Kidney (tissue), 14 donors: Measurements from ENCODE around the gene EPHA6. TPM values are rescaled to one million over a fixed set of nuclear protein-coding genes. Genes with fewer than 3 reads are reported as not detected.

Source experiments
- DNase-seq, 5 donors: peaks; one replicate each; pipeline ENCODE4 v3.0.0-alpha.2; 2013 to 2020
- FAIRE-seq: peaks from 2 replicates; lab custom pipeline; 2012; peaks lifted over from hg19 to GRCh38; lab: Jason Lieb, UNC
- H3K27ac ChIP-seq, 2 donors: one replicate each; pipeline ENCODE4 v1.7.0; 2013; ENCODE audit warnings: low read depth in 2 of 2, low read length in 2 of 2, inconsistent platforms in 1 of 2
- H3K27me3 ChIP-seq: one replicate; pipeline ENCODE4 v1.7.1; 2013; ENCODE audit warnings: low read length, inconsistent platforms; ENCODE audit not compliant: control insufficient read depth, insufficient read depth
- H3K36me3 ChIP-seq, 3 donors: one replicate each; pipeline versions ENCODE4 v1.7.0 to v1.7.1; 2013; ENCODE audit warnings: low read length in 3 of 3, control low read depth in 1 of 3, inconsistent platforms in 1 of 3; ENCODE audit not compliant: insufficient read depth in 3 of 3, control insufficient read depth in 2 of 3
- H3K4me1 ChIP-seq, 3 donors: one replicate each; pipeline versions ENCODE4 v1.7.0 to v1.7.1; 2013; ENCODE audit warnings: low read length in 3 of 3, inconsistent platforms in 1 of 3, low read depth in 1 of 3; ENCODE audit not compliant: control insufficient read depth in 2 of 3, insufficient read depth in 2 of 3
- H3K4me3 ChIP-seq, 3 donors: one replicate each; pipeline versions ENCODE4 v1.7.0 to v1.8.1; 2013; ENCODE audit warnings: low read length in 3 of 3, control low read depth in 1 of 3, inconsistent platforms in 1 of 3
- H3K9ac ChIP-seq, 3 donors: one replicate each; pipeline versions ENCODE4 v1.7.0 to v1.7.1; 2013; ENCODE audit warnings: low read length in 3 of 3, control low read depth in 1 of 3, inconsistent platforms in 1 of 3
- H3K9me3 ChIP-seq, 3 donors: one replicate each; pipeline versions ENCODE4 v1.7.0 to v1.7.1; 2013; ENCODE audit warnings: low read length in 3 of 3, control low read depth in 1 of 3, inconsistent platforms in 1 of 3; ENCODE audit not compliant: control insufficient read depth in 2 of 3, insufficient read depth in 1 of 3
- intact Hi-C: fragments of 100-400 bp; cut with DNase I; formaldehyde crosslinking; loops from one replicate; pipeline ENCODE4 v1.11.1; 2022
- polyA plus RNA-seq: library from polyadenylated mRNA; stranded (reverse); fragments of 350-450 nt; fragmentation: Illumina TruSeq; extraction: RNeasy Lipid Tissue Mini Kit (QIAGEN cat#74804); gene quantifications from one replicate; pipeline ENCODE4 v1.2.3, GENCODE V29; 2014; ENCODE audit warnings: low read depth, low replicate concordance; ENCODE audit not compliant: insufficient read depth
- total RNA-seq: library from RNA; stranded (reverse); fragmentation: NEBNext Ultra II Directional; extraction: Animal tissue kit (Norgen Biotek cat#: 25700); gene quantifications from one replicate; pipeline ENCODE4 v1.2.1, GENCODE V29; 2021
- TF ChIP-seq, protein P1 (sequence below): IDR thresholded peaks from 3 replicates; pipeline ENCODE4 v1.5.1; 2012; ENCODE audit warnings: mild to moderate bottlenecking, moderate library complexity, borderline replicate concordance; ENCODE audit not compliant: insufficient read depth; ENCODE audit errors: extremely low read depth
- donor health status: control.
- donor health status: control.
- donor health status: control.
- donor health status: control.
- donor health status: control.
- donor health status: DM: yes; HTN: yes; CAD: no.
- donor health status: Normal renal cell carcinoma (clear cell type).

EPHA6 gene
- total and polyA plus RNA-seq, 2 donors from 2014 or later, result 0.66 TPM; not detected in 1

GRCh38 chr3:96865605-96866004, 51.2 kb downstream of the EPHA6 start:
- H3K27ac ChIP-seq, result no peak overlapping the region
- H3K4me3 ChIP-seq, result no peak overlapping the region
- no peaks in the 10 kb centered on the region for H3K36me3 ChIP-seq
- no peaks in the 10 kb centered on the region for H3K4me1 ChIP-seq
- no peaks in the 10 kb centered on the region for H3K9me3 ChIP-seq
- no peak overlapping the region for H3K9ac ChIP-seq
- DNase-seq (no peak), FAIRE-seq (no peak)
- no peaks in the 10 kb centered on the region for H3K27me3 ChIP-seq
- intact Hi-C loops, result no loop called here
- TF ChIP-seq, protein P1, sequence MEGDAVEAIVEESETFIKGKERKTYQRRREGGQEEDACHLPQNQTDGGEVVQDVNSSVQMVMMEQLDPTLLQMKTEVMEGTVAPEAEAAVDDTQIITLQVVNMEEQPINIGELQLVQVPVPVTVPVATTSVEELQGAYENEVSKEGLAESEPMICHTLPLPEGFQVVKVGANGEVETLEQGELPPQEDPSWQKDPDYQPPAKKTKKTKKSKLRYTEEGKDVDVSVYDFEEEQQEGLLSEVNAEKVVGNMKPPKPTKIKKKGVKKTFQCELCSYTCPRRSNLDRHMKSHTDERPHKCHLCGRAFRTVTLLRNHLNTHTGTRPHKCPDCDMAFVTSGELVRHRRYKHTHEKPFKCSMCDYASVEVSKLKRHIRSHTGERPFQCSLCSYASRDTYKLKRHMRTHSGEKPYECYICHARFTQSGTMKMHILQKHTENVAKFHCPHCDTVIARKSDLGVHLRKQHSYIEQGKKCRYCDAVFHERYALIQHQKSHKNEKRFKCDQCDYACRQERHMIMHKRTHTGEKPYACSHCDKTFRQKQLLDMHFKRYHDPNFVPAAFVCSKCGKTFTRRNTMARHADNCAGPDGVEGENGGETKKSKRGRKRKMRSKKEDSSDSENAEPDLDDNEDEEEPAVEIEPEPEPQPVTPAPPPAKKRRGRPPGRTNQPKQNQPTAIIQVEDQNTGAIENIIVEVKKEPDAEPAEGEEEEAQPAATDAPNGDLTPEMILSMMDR, result no peak

GRCh38 chr3:96869316-96869715, 54.9 kb downstream of the EPHA6 start:
- Histone ChIP-seq H3K9me3 (no peaks in the 10 kb centered on the region), H3K27me3 (no peaks in the 10 kb centered on the region), H3K4me3 (no peak overlapping the region), H3K4me1 (no peaks in the 10 kb centered on the region), H3K27ac (no peak overlapping the region), H3K9ac (no peak overlapping the region), H3K36me3 (no peaks in the 10 kb centered on the region)
- FAIRE-seq, result no peak
- TF ChIP-seq, protein P1, result no peak
- no peak for DNase-seq
- intact Hi-C loops, result no loop called here

- H3K27me3 ChIP-seq, result no peaks in the 10 kb centered on the region
- intact Hi-C loops, result no loop called here
- no peak overlapping the region for H3K4me3 ChIP-seq
- no peak overlapping the region for H3K9ac ChIP-seq
- FAIRE-seq, result no peak
- H3K4me1 ChIP-seq, result no peaks in the 10 kb centered on the region
- no peaks in the 10 kb centered on the region for H3K36me3 ChIP-seq
- TF ChIP-seq, protein P1, result no peak
- no peak for DNase-seq
- H3K27ac ChIP-seq, result no peak overlapping the region
- H3K9me3 ChIP-seq, result no peaks in the 10 kb centered on the region
Observed at GRCh38 chr3:96877510-96877909, 63.1 kb downstream of the EPHA6 start.

GRCh38 chr3:96900031-96900430, 85.6 kb downstream of the EPHA6 start:
- Histone ChIP-seq H3K9me3 (peaks cover 0 to 2% (median 0%) of the 10 kb centered on the region in 3 donors), H3K4me3 (no peak overlapping the region), H3K36me3 (no peaks in the 10 kb centered on the region), H3K27me3 (no peaks in the 10 kb centered on the region), H3K27ac (no peak overlapping the region), H3K9ac (no peak overlapping the region), H3K4me1 (no peaks in the 10 kb centered on the region)
- no peak for FAIRE-seq
- TF ChIP-seq, protein P1, result no peak
- intact Hi-C loops, result no loop called here
- DNase-seq, result no peak
